Measurements from ENCODE around the gene NISCH. TPM values are rescaled to one million over a fixed set of nuclear protein-coding genes. Genes with fewer than 3 reads are reported as not detected.
"Not testable (repeated sequence)": the region's sequence is repeated elsewhere in the genome, so short reads cannot be mapped to it uniquely, and the experiment has no call there.

Gene NISCH
- total RNA-seq, 1 donor = 75.8 TPM

GRCh38 chr3:52525680-52526561 is 70.5 kb downstream of the NISCH start:
- Histone ChIP-seq H3K27me3 (ENCODE audit: insufficient read depth, low read length) (no peaks in the 10 kb centered on the region), H3K4me3 (ENCODE audit: low read length) (no peak overlapping the region), H3K4me1 (ENCODE audit: insufficient read depth, low read length) (no peaks in the 10 kb centered on the region), H3K9me3 (ENCODE audit: low read depth, low read length) (no peaks in the 10 kb centered on the region)

GRCh38 chr3:52526671-52527038 is 71.3 kb downstream of the NISCH start:
- not testable (repeated sequence) for H3K27me3 ChIP-seq (ENCODE audit: insufficient read depth, low read length); H3K4me3 ChIP-seq (ENCODE audit: low read length); H3K4me1 ChIP-seq (ENCODE audit: insufficient read depth, low read length); H3K9me3 ChIP-seq (ENCODE audit: low read depth, low read length)

GRCh38 chr3:52527039-52527731 is 71.8 kb downstream of the NISCH start:
- no peak overlapping the region for H3K4me3 ChIP-seq (ENCODE audit: low read length)
- H3K4me1 ChIP-seq (ENCODE audit: insufficient read depth, low read length) = peaks cover 4% of the 10 kb centered on the region
- no peaks in the 10 kb centered on the region for H3K9me3 ChIP-seq (ENCODE audit: low read depth, low read length)
- no peaks in the 10 kb centered on the region for H3K27me3 ChIP-seq (ENCODE audit: insufficient read depth, low read length)

- Histone ChIP-seq H3K4me3 (ENCODE audit: low read length) (no peak overlapping the region), H3K27me3 (ENCODE audit: insufficient read depth, low read length) (no peaks in the 10 kb centered on the region), H3K9me3 (ENCODE audit: low read depth, low read length) (no peaks in the 10 kb centered on the region), H3K4me1 (ENCODE audit: insufficient read depth, low read length) (peaks cover 12% of the 10 kb centered on the region)
Observed at GRCh38 chr3:52527732-52528585, 72.6 kb downstream of the NISCH start.

GRCh38 chr3:52528586-52529375 is 73.4 kb downstream of the NISCH start:
- Histone ChIP-seq H3K4me1 (ENCODE audit: insufficient read depth, low read length) (peaks cover 15% of the 10 kb centered on the region), H3K9me3 (ENCODE audit: low read depth, low read length) (no peaks in the 10 kb centered on the region), H3K4me3 (ENCODE audit: low read length) (no peak overlapping the region), H3K27me3 (ENCODE audit: insufficient read depth, low read length) (no peaks in the 10 kb centered on the region)

- Histone ChIP-seq H3K9me3 (ENCODE audit: low read depth, low read length) (no peaks in the 10 kb centered on the region), H3K4me3 (ENCODE audit: low read length) (no peak overlapping the region), H3K27me3 (ENCODE audit: insufficient read depth, low read length) (no peaks in the 10 kb centered on the region), H3K4me1 (ENCODE audit: insufficient read depth, low read length) (peaks cover 15% of the 10 kb centered on the region)
Observed at GRCh38 chr3:52529376-52530333, 74.3 kb downstream of the NISCH start.

- peaks cover 24% of the 10 kb centered on the region for H3K4me1 ChIP-seq (ENCODE audit: insufficient read depth, low read length)
- no peaks in the 10 kb centered on the region for H3K9me3 ChIP-seq (ENCODE audit: low read depth, low read length)
- H3K4me3 ChIP-seq (ENCODE audit: low read length) = no peak overlapping the region
- H3K27me3 ChIP-seq (ENCODE audit: insufficient read depth, low read length) = no peaks in the 10 kb centered on the region
Observed at GRCh38 chr3:52530918-52531826, 75.8 kb downstream of the NISCH start.

GRCh38 chr3:52531860-52532516 is 76.6 kb downstream of the NISCH start:
- no peak overlapping the region for H3K4me3 ChIP-seq (ENCODE audit: low read length)
- no peaks in the 10 kb centered on the region for H3K27me3 ChIP-seq (ENCODE audit: insufficient read depth, low read length)
- H3K9me3 ChIP-seq (ENCODE audit: low read depth, low read length) = no peaks in the 10 kb centered on the region
- H3K4me1 ChIP-seq (ENCODE audit: insufficient read depth, low read length) = peaks cover 27% of the 10 kb centered on the region

- peaks cover 32% of the 10 kb centered on the region for H3K4me1 ChIP-seq (ENCODE audit: insufficient read depth, low read length)
Observed at GRCh38 chr3:52532517-52532837, 77.1 kb downstream of the NISCH start.

GRCh38 chr3:52532838-52533622 is 77.6 kb downstream of the NISCH start:
- no peaks in the 10 kb centered on the region for H3K27me3 ChIP-seq (ENCODE audit: insufficient read depth, low read length)
- H3K4me3 ChIP-seq (ENCODE audit: low read length) = peak overlapping the region; percentile 39
- peaks cover 37% of the 10 kb centered on the region for H3K4me1 ChIP-seq (ENCODE audit: insufficient read depth, low read length)
- H3K9me3 ChIP-seq (ENCODE audit: low read depth, low read length) = no peaks in the 10 kb centered on the region

More at GRCh38 chr3:52532517-52532837, 77.1 kb downstream of the NISCH start:
- no peaks in the 10 kb centered on the region for H3K27me3 ChIP-seq (ENCODE audit: insufficient read depth, low read length)
- H3K4me3 ChIP-seq (ENCODE audit: low read length) = peak overlapping the region; percentile 39
- no peaks in the 10 kb centered on the region for H3K9me3 ChIP-seq (ENCODE audit: low read depth, low read length)

GRCh38 chr3:52533623-52534280 is 78.3 kb downstream of the NISCH start, which contains the start of gene NT5DC2:
TSS of gene NT5DC2 (minus strand) at chr3:52533857. CDS start at chr3:52533737, 120 bp downstream.
- Histone ChIP-seq H3K4me3 (ENCODE audit: low read length) (peak within 1 kb of the TSS; percentile 39), H3K9me3 (ENCODE audit: low read depth, low read length) (no peaks in the 10 kb centered on the region), H3K4me1 (ENCODE audit: insufficient read depth, low read length) (peaks cover 45% of the 10 kb centered on the region), H3K27me3 (ENCODE audit: insufficient read depth, low read length) (no peaks in the 10 kb centered on the region)

All from mononuclear cell (primary cell).